ENCODE data around the gene ATP2C2.

DNA sequence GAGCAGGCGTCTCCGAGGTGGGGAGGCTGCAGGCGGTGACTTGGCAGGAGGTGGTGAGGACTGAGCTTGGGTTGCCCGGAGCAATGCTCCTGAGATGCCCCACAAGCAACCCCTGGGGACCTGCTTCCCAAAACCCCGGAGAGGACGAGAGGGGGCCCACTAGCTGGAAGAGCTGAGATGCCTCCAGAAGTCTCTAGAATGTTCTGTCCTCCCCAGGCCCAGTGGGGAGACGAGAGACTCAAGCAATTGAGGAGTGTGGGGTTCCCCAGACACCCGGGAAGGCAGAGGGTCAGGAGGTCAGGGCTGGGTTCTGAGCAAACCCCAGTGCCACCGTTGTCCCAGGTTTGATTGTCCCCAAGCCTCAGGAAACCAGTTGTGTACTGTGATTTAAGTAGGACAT is 21.2 kb upstream of the ATP2C2 start:
- TF ChIP-seq, protein P1, sequence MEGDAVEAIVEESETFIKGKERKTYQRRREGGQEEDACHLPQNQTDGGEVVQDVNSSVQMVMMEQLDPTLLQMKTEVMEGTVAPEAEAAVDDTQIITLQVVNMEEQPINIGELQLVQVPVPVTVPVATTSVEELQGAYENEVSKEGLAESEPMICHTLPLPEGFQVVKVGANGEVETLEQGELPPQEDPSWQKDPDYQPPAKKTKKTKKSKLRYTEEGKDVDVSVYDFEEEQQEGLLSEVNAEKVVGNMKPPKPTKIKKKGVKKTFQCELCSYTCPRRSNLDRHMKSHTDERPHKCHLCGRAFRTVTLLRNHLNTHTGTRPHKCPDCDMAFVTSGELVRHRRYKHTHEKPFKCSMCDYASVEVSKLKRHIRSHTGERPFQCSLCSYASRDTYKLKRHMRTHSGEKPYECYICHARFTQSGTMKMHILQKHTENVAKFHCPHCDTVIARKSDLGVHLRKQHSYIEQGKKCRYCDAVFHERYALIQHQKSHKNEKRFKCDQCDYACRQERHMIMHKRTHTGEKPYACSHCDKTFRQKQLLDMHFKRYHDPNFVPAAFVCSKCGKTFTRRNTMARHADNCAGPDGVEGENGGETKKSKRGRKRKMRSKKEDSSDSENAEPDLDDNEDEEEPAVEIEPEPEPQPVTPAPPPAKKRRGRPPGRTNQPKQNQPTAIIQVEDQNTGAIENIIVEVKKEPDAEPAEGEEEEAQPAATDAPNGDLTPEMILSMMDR (IDR thresholded peaks at IDR 0.05; ENCODE audit: borderline replicate concordance, extremely low read depth, low read length, poor library complexity, severe bottlenecking), result no peak
- TF ChIP-seq EZH2 (IDR thresholded peaks at IDR 0.05; ENCODE audit: borderline replicate concordance, low read depth, low read length, severe bottlenecking), result no peak
